Calu3 (cell line): ENCODE results near the gene MCMBP. TPM values are rescaled to one million over a fixed set of nuclear protein-coding genes. Genes with fewer than 3 reads are reported as not detected.

Experiments
- BruUV-seq: library from RNA; stranded (reverse); fragments of 400-500 nt; replicated peaks from 2 replicates; lab custom pipeline; 2021; lab: Mats Ljungman, UMichigan
- CTCF ChIA-PET: fragments of 300-600 bp; sonication (Branson Sonifier 250); formaldehyde crosslinking; loops from one replicate; lab custom pipeline; 2022; ENCODE audit warnings: antibody characterized with exemption; lab: Charles Lee
- DNase-seq: peaks from one replicate; pipeline ENCODE4 v3.0.0; 2022
- H3K27ac Mint-ChIP-seq: one replicate; pipeline ENCODE4 v1.8.0; 2022; ENCODE audit warnings: mixed read lengths; ENCODE audit not compliant: unreplicated experiment
- H3K27me3 Mint-ChIP-seq: one replicate; pipeline ENCODE4 v1.8.0; 2022; ENCODE audit warnings: mixed read lengths; ENCODE audit not compliant: unreplicated experiment
- H3K36me3 Mint-ChIP-seq: one replicate; pipeline ENCODE4 v1.8.0; 2022; ENCODE audit warnings: mild to moderate bottlenecking, moderate library complexity, mixed read lengths; ENCODE audit not compliant: insufficient read depth, unreplicated experiment
- H3K4me1 Mint-ChIP-seq: one replicate; pipeline ENCODE4 v1.8.0; 2022; ENCODE audit warnings: mild to moderate bottlenecking, low read depth, mixed read lengths; ENCODE audit not compliant: unreplicated experiment
- H3K4me3 Mint-ChIP-seq: one replicate; pipeline ENCODE4 v1.8.0; 2022; ENCODE audit warnings: mild to moderate bottlenecking, low read depth, moderate library complexity, mixed read lengths; ENCODE audit not compliant: unreplicated experiment
- H3K9me3 Mint-ChIP-seq: one replicate; pipeline ENCODE4 v1.8.0; 2022; ENCODE audit warnings: low read depth, mixed read lengths; ENCODE audit not compliant: unreplicated experiment
- CTCF ChIP-seq: fragments of 200-600 bp; IDR thresholded peaks from one replicate; pipeline ENCODE4 v1.8.0; 2022; ENCODE audit warnings: antibody characterized with exemption; ENCODE audit not compliant: unreplicated experiment
- intact Hi-C: fragments of 100-400 bp; cut with micrococcal nuclease; formaldehyde crosslinking; loops from one replicate; pipeline ENCODE4 v1.10.0; 2022; ENCODE audit not compliant: unreplicated experiment
- total RNA-seq: library from RNA; stranded (reverse); gene quantifications from 2 replicates; pipeline ENCODE4 v1.2.3, GENCODE V29; 2022

The MCMBP gene
- total RNA-seq, 1 experiment from 2014 or later: 40.3 TPM

- H3K9me3 Mint-ChIP-seq: no peaks in the 10 kb centered on the region
- no peak overlapping the region for H3K27ac Mint-ChIP-seq
- no peak for DNase-seq
- intact Hi-C loops: loop anchor here (5.0 kb wide), 2 partner anchors 79 to 144 kb away; no protein-coding TSS in a partner anchor
- no peaks in the 10 kb centered on the region for H3K27me3 Mint-ChIP-seq
- no TSS peak for BruUV-seq
- TF ChIP-seq CTCF: no peak
- peaks cover 19% of the 10 kb centered on the region for H3K36me3 Mint-ChIP-seq
- H3K4me1 Mint-ChIP-seq: peaks cover 8% of the 10 kb centered on the region
- no peak overlapping the region for H3K4me3 Mint-ChIP-seq
- CTCF ChIA-PET: no interaction called here
Observed at GRCh38 chr10:119830851-119831250, 41.8 kb downstream of the MCMBP start.

GRCh38 chr10:119829429-119829828 lies 43.2 kb downstream of the MCMBP start:
- Mint-ChIP-seq H3K36me3 (peaks cover 12% of the 10 kb centered on the region), H3K4me1 (peaks cover 7% of the 10 kb centered on the region), H3K27me3 (no peaks in the 10 kb centered on the region), H3K9me3 (no peaks in the 10 kb centered on the region), H3K4me3 (no peak overlapping the region), H3K27ac (no peak overlapping the region)
- CTCF ChIA-PET: no interaction called here
- intact Hi-C loops: no loop called here
- no peak for DNase-seq
- BruUV-seq: no TSS peak
- no peak for TF ChIP-seq CTCF

- CTCF ChIA-PET: no interaction called here
- Mint-ChIP-seq H3K36me3 (no peaks in the 10 kb centered on the region), H3K4me3 (no peak overlapping the region), H3K27ac (no peak overlapping the region), H3K27me3 (no peaks in the 10 kb centered on the region), H3K9me3 (no peaks in the 10 kb centered on the region), H3K4me1 (no peaks in the 10 kb centered on the region)
- no TSS peak for BruUV-seq
- TF ChIP-seq CTCF: no peak
- intact Hi-C loops: no loop called here
- DNase-seq: no peak
Observed at GRCh38 chr10:119827430-119827829, 45.2 kb downstream of the MCMBP start.

GRCh38 chr10:119826771-119827170 lies 45.9 kb downstream of the MCMBP start:
- CTCF ChIA-PET: no interaction called here
- Mint-ChIP-seq H3K27me3 (no peaks in the 10 kb centered on the region), H3K4me1 (no peaks in the 10 kb centered on the region), H3K9me3 (no peaks in the 10 kb centered on the region), H3K36me3 (no peaks in the 10 kb centered on the region), H3K4me3 (no peak overlapping the region), H3K27ac (no peak overlapping the region)
- no peak for DNase-seq
- intact Hi-C loops: no loop called here
- BruUV-seq: no TSS peak
- no peak for TF ChIP-seq CTCF
